Astrocyte (in vitro differentiated cells and primary cell): ENCODE results near the gene FLT3. TPM values are rescaled to one million over a fixed set of nuclear protein-coding genes. Genes with fewer than 3 reads are reported as not detected.
"Not testable (repeated sequence)": the region's sequence is repeated elsewhere in the genome, so short reads cannot be mapped to it uniquely, and the experiment has no call there.

Source experiments
- DNase-seq: peaks from one replicate; pipeline ENCODE4 v3.0.0-alpha.2; 2010; ENCODE audit warnings: low read depth
- FAIRE-seq: peaks from 2 replicates; lab custom pipeline; 2011; peaks lifted over from hg19 to GRCh38; lab: Jason Lieb, UNC
- H2AFZ ChIP-seq: 2 replicates; pipeline ENCODE4 v1.6.0; 2012; ENCODE audit warnings: low read depth, low read length, inconsistent platforms
- H3K27ac ChIP-seq: 2 replicates; pipeline ENCODE4 v1.5.1; 2011; ENCODE audit warnings: low read depth, low read length, inconsistent platforms
- H3K27me3 ChIP-seq: 2 replicates; pipeline ENCODE4 v1.6.0; 2011; ENCODE audit warnings: low read length, inconsistent platforms; ENCODE audit not compliant: insufficient read depth
- H3K36me3 ChIP-seq: 2 replicates; pipeline ENCODE4 v1.5.1; 2011; ENCODE audit warnings: low read length, inconsistent platforms; ENCODE audit not compliant: insufficient read depth
- H3K4me1 ChIP-seq: 2 replicates; pipeline ENCODE4 v1.5.1; 2011; ENCODE audit warnings: low read length, inconsistent platforms; ENCODE audit not compliant: insufficient read depth
- H3K4me2 ChIP-seq: 2 replicates; pipeline ENCODE4 v1.6.0; 2012; ENCODE audit warnings: low read length, inconsistent platforms
- H3K4me3 ChIP-seq: 2 replicates; pipeline ENCODE4 v1.5.1; 2011; ENCODE audit warnings: low read depth, mild to moderate bottlenecking, low read length, inconsistent platforms; ENCODE audit not compliant: insufficient read depth
- H3K79me2 ChIP-seq: 2 replicates; pipeline ENCODE4 v1.6.0; 2012; ENCODE audit warnings: mild to moderate bottlenecking, low read length, inconsistent platforms; ENCODE audit not compliant: insufficient read depth
- H3K9ac ChIP-seq: 2 replicates; pipeline ENCODE4 v1.6.0; 2012; ENCODE audit warnings: mild to moderate bottlenecking, low read length, inconsistent platforms
- H3K9me3 ChIP-seq: 2 replicates; pipeline ENCODE4 v1.5.1; 2012; ENCODE audit warnings: low read depth, mild to moderate bottlenecking, low read length, inconsistent platforms; ENCODE audit not compliant: insufficient read depth
- H4K20me1 ChIP-seq: 2 replicates; pipeline ENCODE4 v1.6.0; 2012; ENCODE audit warnings: low read length, inconsistent platforms; ENCODE audit not compliant: insufficient read depth
- H3K27ac Mint-ChIP-seq: one replicate; pipeline ENCODE4 v1.8.0; 2021; ENCODE audit warnings: mild to moderate bottlenecking, mixed read lengths; ENCODE audit not compliant: unreplicated experiment
- H3K27me3 Mint-ChIP-seq: one replicate; pipeline ENCODE4 v1.8.0; 2021; ENCODE audit warnings: low read depth, mixed read lengths; ENCODE audit not compliant: unreplicated experiment
- H3K36me3 Mint-ChIP-seq: one replicate; pipeline ENCODE4 v1.8.0; 2021; ENCODE audit warnings: low read depth, mixed read lengths; ENCODE audit not compliant: unreplicated experiment
- H3K4me1 Mint-ChIP-seq: one replicate; pipeline ENCODE4 v1.8.0; 2021; ENCODE audit warnings: low read depth, mixed read lengths; ENCODE audit not compliant: unreplicated experiment
- H3K4me3 Mint-ChIP-seq: one replicate; pipeline ENCODE4 v1.8.0; 2021; ENCODE audit warnings: mild to moderate bottlenecking, moderate library complexity, mixed read lengths; ENCODE audit not compliant: unreplicated experiment
- H3K9me3 Mint-ChIP-seq: one replicate; pipeline ENCODE4 v1.8.0; 2021; ENCODE audit warnings: mild to moderate bottlenecking, mixed read lengths; ENCODE audit not compliant: unreplicated experiment
- CTCF ChIP-seq: IDR thresholded peaks from 2 replicates; pipeline ENCODE4 v1.5.1; 2011; ENCODE audit warnings: low read depth, mild to moderate bottlenecking, inconsistent platforms, low read length, moderate library complexity; ENCODE audit not compliant: insufficient read depth
- EZH2 ChIP-seq: IDR thresholded peaks from 2 replicates; pipeline ENCODE4 v1.6.1; 2012; ENCODE audit warnings: mild to moderate bottlenecking, low read length, inconsistent platforms; ENCODE audit not compliant: insufficient read depth
- total RNA-seq: library from RNA; stranded (reverse); gene quantifications from 2 replicates; pipeline ENCODE4 v1.2.1, GENCODE V29; 2021

FLT3 gene
- total RNA-seq, 1 donor from 2014 or later = not detected

DNA sequence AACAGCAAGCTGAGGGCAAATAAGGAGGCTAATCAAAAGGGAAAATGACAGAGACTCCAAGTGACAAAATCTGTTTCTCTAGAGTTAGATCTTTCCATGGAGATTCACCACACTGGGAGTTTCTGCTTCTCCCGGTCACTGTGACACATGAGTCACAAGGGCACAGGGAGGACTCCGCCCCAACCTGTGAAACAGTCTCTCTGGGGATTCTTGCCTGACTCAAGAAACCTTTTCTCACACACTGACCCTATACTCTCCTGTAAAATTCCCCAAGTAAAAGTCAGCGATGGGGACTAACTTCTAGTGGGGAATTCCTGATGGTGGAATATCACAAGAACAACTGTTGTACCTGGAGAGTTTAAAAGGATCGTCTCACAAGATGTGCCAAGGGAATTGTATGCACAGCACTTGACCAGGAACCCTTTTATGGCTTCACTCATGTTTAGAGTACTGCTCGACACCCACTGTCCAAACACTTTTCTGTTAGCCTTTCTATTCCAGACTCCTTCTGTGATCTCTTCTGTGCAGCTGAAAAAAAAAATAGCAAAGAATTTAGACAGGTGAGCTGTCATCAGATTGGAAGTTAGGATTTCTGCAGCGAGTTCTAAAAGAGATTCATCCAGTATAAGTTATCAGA lies 65.1 kb downstream of the FLT3 start:
- DNase-seq (no peak), FAIRE-seq (no peak)
- Histone ChIP-seq H3K4me1 (no peaks in the 10 kb centered on the region), H3K27ac (no peak overlapping the region), H2AFZ (no peak overlapping the region), H3K27me3 (no peaks in the 10 kb centered on the region), H3K9me3 (no peaks in the 10 kb centered on the region), H3K4me2 (no peak overlapping the region), H3K4me3 (no peak overlapping the region), H4K20me1 (no peaks in the 10 kb centered on the region), H3K9ac (no peak overlapping the region), H3K36me3 (no peaks in the 10 kb centered on the region), H3K79me2 (no peaks in the 10 kb centered on the region)
- H3K9me3 Mint-ChIP-seq = peaks cover 4% of the 10 kb centered on the region
- H3K27ac Mint-ChIP-seq = no peak overlapping the region
- no peaks in the 10 kb centered on the region for H3K36me3 Mint-ChIP-seq
- H3K27me3 Mint-ChIP-seq = peaks cover 9% of the 10 kb centered on the region
- peaks cover 6% of the 10 kb centered on the region for H3K4me1 Mint-ChIP-seq
- H3K4me3 Mint-ChIP-seq = no peak overlapping the region
- TF ChIP-seq CTCF = no peak
- TF ChIP-seq EZH2 = no peak

DNA sequence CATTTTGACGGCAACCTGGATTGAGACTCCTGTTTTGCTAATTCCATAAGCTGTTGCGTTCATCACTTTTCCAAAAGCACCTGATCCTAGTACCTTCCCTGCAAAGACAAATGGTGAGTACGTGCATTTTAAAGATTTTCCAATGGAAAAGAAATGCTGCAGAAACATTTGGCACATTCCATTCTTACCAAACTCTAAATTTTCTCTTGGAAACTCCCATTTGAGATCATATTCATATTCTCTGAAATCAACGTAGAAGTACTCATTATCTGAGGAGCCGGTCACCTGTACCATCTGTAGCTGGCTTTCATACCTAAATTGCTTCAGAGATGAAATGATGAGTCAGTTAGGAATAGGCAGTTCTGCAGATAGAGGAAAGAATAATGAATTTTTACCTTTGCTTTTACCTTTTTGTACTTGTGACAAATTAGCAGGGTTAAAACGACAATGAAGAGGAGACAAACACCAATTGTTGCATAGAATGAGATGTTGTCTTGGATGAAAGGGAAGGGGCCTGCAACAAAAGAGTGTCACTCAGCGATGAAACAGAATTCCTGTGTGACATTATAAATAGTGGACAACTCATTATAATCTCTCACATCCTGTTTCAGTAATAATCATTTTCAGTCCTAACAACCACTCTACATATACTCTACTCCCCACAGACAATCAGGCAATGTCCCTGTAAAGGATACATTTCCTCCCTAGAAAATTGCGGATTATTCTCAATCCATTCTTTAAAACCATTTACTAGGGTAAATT lies 66.3 kb downstream of the FLT3 start:
- FAIRE-seq (no peak), DNase-seq (no peak)
- Histone ChIP-seq H3K9me3 (no peaks in the 10 kb centered on the region), H3K36me3 (no peaks in the 10 kb centered on the region), H2AFZ (no peak overlapping the region), H3K4me2 (no peak overlapping the region), H3K79me2 (no peaks in the 10 kb centered on the region), H4K20me1 (no peaks in the 10 kb centered on the region), H3K27ac (no peak overlapping the region), H3K4me1 (no peaks in the 10 kb centered on the region), H3K4me3 (no peak overlapping the region), H3K9ac (no peak overlapping the region), H3K27me3 (no peaks in the 10 kb centered on the region)
- Mint-ChIP-seq H3K27ac (no peak overlapping the region), H3K36me3 (no peaks in the 10 kb centered on the region), H3K27me3 (peaks cover 11% of the 10 kb centered on the region), H3K4me3 (no peak overlapping the region), H3K9me3 (no peaks in the 10 kb centered on the region), H3K4me1 (peaks cover 6% of the 10 kb centered on the region)
- TF ChIP-seq CTCF (no peak), EZH2 (no peak)

DNA sequence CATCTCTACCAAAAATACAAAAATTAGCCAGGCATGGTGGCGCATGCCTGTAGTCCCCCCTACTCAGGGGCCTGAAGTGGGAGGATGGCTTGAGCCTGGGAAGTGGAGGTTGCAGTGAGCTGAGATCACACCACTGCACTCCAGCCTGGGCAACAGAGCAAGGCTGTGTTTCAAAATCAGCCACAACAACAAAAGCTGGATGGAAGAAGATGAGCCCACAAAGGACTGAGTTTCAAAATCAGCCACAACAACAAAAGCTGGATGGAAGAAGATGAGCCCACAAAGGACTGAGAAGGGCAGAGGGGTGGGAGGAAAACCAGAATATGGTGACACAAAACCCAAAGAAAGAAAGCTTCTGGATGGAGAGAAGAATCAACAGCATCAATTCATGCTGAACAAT lies 67.9 kb downstream of the FLT3 start:
- H3K27ac ChIP-seq, H3K9me3 Mint-ChIP-seq, FAIRE-seq, H3K36me3 ChIP-seq, H3K9me3 ChIP-seq, H3K36me3 Mint-ChIP-seq, H3K4me2 ChIP-seq, H3K4me1 Mint-ChIP-seq, H3K27ac Mint-ChIP-seq, H3K27me3 ChIP-seq, H2AFZ ChIP-seq, H3K4me3 ChIP-seq, H3K4me3 Mint-ChIP-seq, H4K20me1 ChIP-seq, H3K4me1 ChIP-seq, DNase-seq, H3K79me2 ChIP-seq, H3K9ac ChIP-seq: not testable (repeated sequence)
- peaks cover 11% of the 10 kb centered on the region for H3K27me3 Mint-ChIP-seq
